CD4-positive, alpha-beta T cell (primary cell): ENCODE data around the gene NREP. TPM values are rescaled to one million over a fixed set of nuclear protein-coding genes. Genes with fewer than 3 reads are reported as not detected.

Experiments
- ATAC-seq: fragments of 200-7000 bp; cut with Tn5 transposase; one replicate; pipeline ENCODE4 v1.10.0; 2022; ENCODE audit warnings: mild to moderate bottlenecking; ENCODE audit not compliant: poor library complexity
- CTCF ChIA-PET: fragments of 350-600 bp; sonication (Branson Sonifier 250); formaldehyde crosslinking; loops from one replicate; lab custom pipeline; 2021; ENCODE audit warnings: antibody characterized with exemption, inconsistent platforms; lab: Charles Lee
- POLR2A ChIA-PET: fragments of 350-600 bp; sonication (Branson Sonifier 250); formaldehyde crosslinking; loops from one replicate; lab custom pipeline; 2021; ENCODE audit warnings: antibody characterized with exemption, inconsistent platforms; lab: Charles Lee
- DNase-seq, 14 experiments: peaks; one replicate each; pipeline ENCODE4 v3.0.0-alpha.2; 2013 to 2020; ENCODE audit warnings: mixed read lengths in 2 of 14
- H3K27ac ChIP-seq, 2 donors: one replicate each; pipeline versions ENCODE4 v1.5.1 to v1.7.0; 2013; ENCODE audit warnings: low read length in 2 of 2, low read depth in 1 of 2, mild to moderate bottlenecking in 1 of 2
- H3K27me3 ChIP-seq, 2 experiments: 1 replicate in 1 of 2; 2 replicates in 1 of 2; pipeline versions ENCODE4 v1.6.1 to v1.7.0; 2013; ENCODE audit warnings: low read length in 2 of 2, control low read depth in 1 of 2, mild to moderate bottlenecking in 1 of 2, moderate library complexity in 1 of 2; ENCODE audit not compliant: insufficient read depth in 2 of 2, control insufficient read depth in 1 of 2
- H3K36me3 ChIP-seq: one replicate; pipeline ENCODE4 v1.6.1; 2013; ENCODE audit warnings: low read length, control low read depth; ENCODE audit not compliant: insufficient read depth
- H3K4me1 ChIP-seq: one replicate; pipeline ENCODE4 v1.6.1; 2013; ENCODE audit warnings: low read length, control low read depth; ENCODE audit not compliant: insufficient read depth
- H3K4me3 ChIP-seq: one replicate; pipeline ENCODE4 v1.5.1; 2013; ENCODE audit warnings: mild to moderate bottlenecking, low read length, moderate library complexity
- H3K9me3 ChIP-seq, 2 experiments: 1 replicate in 1 of 2; 2 replicates in 1 of 2; pipeline versions ENCODE4 v1.6.1 to v1.7.0; 2013; ENCODE audit warnings: low read length in 2 of 2, mild to moderate bottlenecking in 2 of 2, control low read depth in 1 of 2, moderate library complexity in 1 of 2; ENCODE audit not compliant: control insufficient read depth in 1 of 2, insufficient read depth in 1 of 2
- H3K27ac Mint-ChIP-seq: one replicate; pipeline ENCODE4 v1.8.0; 2020; ENCODE audit warnings: mixed read lengths
- H3K27me3 Mint-ChIP-seq: one replicate; pipeline ENCODE4 v1.8.0; 2021; ENCODE audit warnings: mixed read lengths
- H3K36me3 Mint-ChIP-seq: one replicate; pipeline ENCODE4 v1.8.0; 2021; ENCODE audit warnings: low read depth, mixed read lengths
- H3K4me1 Mint-ChIP-seq: one replicate; pipeline ENCODE4 v1.8.0; 2021; ENCODE audit warnings: low read depth, mixed read lengths
- H3K4me3 Mint-ChIP-seq: one replicate; pipeline ENCODE4 v1.8.0; 2020; ENCODE audit warnings: mild to moderate bottlenecking, mixed read lengths
- H3K9me3 Mint-ChIP-seq: one replicate; pipeline ENCODE4 v1.8.0; 2020; ENCODE audit warnings: mixed read lengths
- CTCF ChIP-seq: fragments of 200-600 bp; IDR thresholded peaks from one replicate; pipeline ENCODE4 v1.8.0; 2022; ENCODE audit warnings: antibody characterized with exemption, mild to moderate bottlenecking
- intact Hi-C, 2 experiments: fragments of 100-400 bp; cut with DNase I in 1 of 2; cut with micrococcal nuclease in 1 of 2; formaldehyde crosslinking; loops; one replicate each; pipeline versions ENCODE4 v1.15.1 to v1.9.0; 2023 to 2025; cut with DNase I, micrococcal nuclease
- total RNA-seq, 174 experiments: library from RNA in 2 of 174; stranded (reverse) in 2 of 174; gene quantifications; one replicate each; pipeline ENCODE4 v1.2.3 and lab custom pipeline; 2021 to 2026

The NREP gene
- total RNA-seq, 2 experiments from 2014 or later, result 2.3 to 2.9 TPM

- no peaks in the 10 kb centered on the region for H3K9me3 ChIP-seq
- ChIA-PET POLR2A (no interaction called here), CTCF (no interaction called here)
- no peaks in the 10 kb centered on the region for H3K27me3 Mint-ChIP-seq
- H3K27ac ChIP-seq, result no peak overlapping the region
- no peaks in the 10 kb centered on the region for H3K4me1 ChIP-seq
- ATAC-seq (no peak), DNase-seq (no peak)
- no peaks in the 10 kb centered on the region for H3K27me3 ChIP-seq
- H3K4me3 Mint-ChIP-seq, result no peak overlapping the region
- no peak overlapping the region for H3K27ac Mint-ChIP-seq
- H3K36me3 Mint-ChIP-seq, result no peaks in the 10 kb centered on the region
- peaks cover 21% of the 10 kb centered on the region for H3K4me1 Mint-ChIP-seq
- no peaks in the 10 kb centered on the region for H3K9me3 Mint-ChIP-seq
- no peaks in the 10 kb centered on the region for H3K36me3 ChIP-seq
- H3K4me3 ChIP-seq, result no peak overlapping the region
- no peak for TF ChIP-seq CTCF
- intact Hi-C loops, result no loop called here
Observed at GRCh38 chr5:111739416-111739815, 17.6 kb downstream of the NREP start.

- H3K4me1 ChIP-seq, result no peaks in the 10 kb centered on the region
- Mint-ChIP-seq H3K4me1 (peaks cover 27% of the 10 kb centered on the region), H3K27me3 (no peaks in the 10 kb centered on the region), H3K36me3 (no peaks in the 10 kb centered on the region), H3K9me3 (no peaks in the 10 kb centered on the region), H3K4me3 (no peak overlapping the region), H3K27ac (no peak overlapping the region)
- DNase-seq (no peak), ATAC-seq (no peak)
- no peaks in the 10 kb centered on the region for H3K9me3 ChIP-seq
- H3K27ac ChIP-seq, result no peak overlapping the region
- intact Hi-C loops, result no loop called here
- no peak overlapping the region for H3K4me3 ChIP-seq
- CTCF ChIA-PET, result no interaction called here
- no peak for TF ChIP-seq CTCF
- H3K27me3 ChIP-seq, result no peaks in the 10 kb centered on the region
- H3K36me3 ChIP-seq, result no peaks in the 10 kb centered on the region
- POLR2A ChIA-PET, result no interaction called here
Observed at GRCh38 chr5:111738118-111738517, 18.9 kb downstream of the NREP start.

- Histone ChIP-seq H3K27ac (no peak overlapping the region), H3K27me3 (no peaks in the 10 kb centered on the region), H3K36me3 (no peaks in the 10 kb centered on the region), H3K4me1 (no peaks in the 10 kb centered on the region), H3K4me3 (no peak overlapping the region), H3K9me3 (no peaks in the 10 kb centered on the region)
- Mint-ChIP-seq H3K4me3 (no peak overlapping the region), H3K27ac (no peak overlapping the region), H3K9me3 (no peaks in the 10 kb centered on the region), H3K36me3 (no peaks in the 10 kb centered on the region), H3K27me3 (no peaks in the 10 kb centered on the region), H3K4me1 (peaks cover 24% of the 10 kb centered on the region)
- POLR2A ChIA-PET, result no interaction called here
- TF ChIP-seq CTCF, result no peak
- CTCF ChIA-PET, result no interaction called here
- intact Hi-C loops, result no loop called here
- ATAC-seq, result no peak
- DNase-seq, result no peak
Observed at GRCh38 chr5:111737716-111738115, 19.3 kb downstream of the NREP start.
